SK-N-MC (cell line): ENCODE measurements around the gene TIAL1.

ENCODE experiments used
- EZH2 ChIP-seq: fragments of 200-600 bp; sonication (generic); IDR thresholded peaks from one replicate; pipeline ENCODE4 v1.6.1; 2017; ENCODE audit warnings: antibody characterized with exemption
- POLR2AphosphoS5 ChIP-seq: IDR thresholded peaks from 2 replicates; pipeline ENCODE4 v1.6.1; 2012; ENCODE audit warnings: mild to moderate bottlenecking, low read depth, low read length, borderline replicate concordance

- TF ChIP-seq POLR2AphosphoS5 (no peak), EZH2 (no peak)
Measured at GRCh38 chr10:119595676-119596515, 868 bp downstream of the TIAL1 start.
